GM21576 (cell line): ENCODE measurements around the gene ARRDC5.
"Not testable (repeated sequence)": the region's sequence is repeated elsewhere in the genome, so short reads cannot be mapped to it uniquely, and the experiment has no call there.

ENCODE experiments used
- ATAC-seq: cut with Tn5 transposase; IDR thresholded peaks from one replicate; pipeline ENCODE4 v1.9.1; 2021; ENCODE audit warnings: mild to moderate bottlenecking, moderate library complexity; ENCODE audit not compliant: unreplicated experiment

ARRDC5 gene

DNA sequence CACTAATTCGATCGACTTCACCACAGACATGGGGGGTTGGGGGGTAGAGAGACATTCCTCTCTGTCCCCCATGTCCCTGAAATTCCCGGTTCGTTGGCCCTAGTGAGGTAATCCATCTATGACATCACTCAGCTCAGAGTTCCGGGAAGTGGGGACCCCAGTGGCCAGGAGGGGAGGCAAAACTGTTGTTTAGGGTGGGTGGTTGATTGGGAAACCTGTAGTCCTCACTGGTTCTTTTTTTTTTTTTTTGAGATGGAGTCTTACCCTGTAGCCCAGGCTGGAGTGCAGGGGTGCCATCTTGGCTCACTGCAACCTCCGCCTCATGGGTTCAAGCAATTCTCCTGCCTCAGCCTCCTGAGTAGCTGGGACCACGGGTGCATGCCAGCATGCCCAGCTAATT is at the start of gene ARRDC5:
ARRDC5 (minus strand) TSS at position 101 of the 400 bp plus-strand sequence; CDS start at position 30, 71 bp downstream.
- ATAC-seq: no peak

DNA sequence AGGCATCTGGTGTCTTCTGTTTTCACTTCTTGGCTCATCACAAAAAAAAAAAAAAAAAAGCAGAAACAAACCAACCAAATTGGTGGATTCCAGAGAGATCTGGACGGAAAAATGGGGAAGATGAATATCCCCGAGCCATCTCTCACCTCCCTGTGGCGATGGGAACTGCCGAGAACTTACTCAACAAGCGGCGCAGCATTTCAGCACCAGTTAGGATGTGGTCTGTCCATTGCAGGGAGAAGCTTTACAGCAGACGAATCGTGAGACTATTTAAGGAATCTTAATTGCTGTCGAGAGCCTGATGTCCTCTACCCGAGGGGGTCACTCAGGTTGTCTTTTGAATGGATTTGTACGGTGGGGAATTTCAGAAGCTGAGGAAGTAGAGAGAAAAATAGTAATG is 49.0 kb upstream of the ARRDC5 start:
- no peak for ATAC-seq

GRCh38 chr19:4950650-4951049 is 48.0 kb upstream of the ARRDC5 start:
- not testable (repeated sequence) for ATAC-seq

- ATAC-seq: not testable (repeated sequence)
Measured at GRCh38 chr19:4941638-4942169, 39.0 kb upstream of the ARRDC5 start.

DNA sequence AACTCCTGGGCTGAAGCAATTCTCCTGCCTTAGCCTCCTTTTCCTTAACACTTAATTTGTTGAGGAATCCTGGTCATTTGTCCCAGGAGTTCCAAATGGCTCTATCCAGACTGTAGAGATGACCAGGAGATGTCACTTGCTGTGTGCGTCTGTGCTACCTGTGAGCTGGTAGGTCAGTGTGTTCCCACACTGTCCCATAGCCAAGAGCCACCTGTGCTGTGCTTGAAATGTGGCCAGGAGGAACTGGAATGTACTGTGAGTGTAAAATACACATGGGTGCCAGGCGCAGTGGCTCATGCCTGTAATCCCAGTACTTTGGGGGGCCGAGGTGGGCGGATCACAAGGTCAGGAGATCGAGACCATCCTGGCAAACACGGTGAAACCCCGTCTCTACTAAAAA is 36.8 kb upstream of the ARRDC5 start:
- ATAC-seq: no peak

- not testable (repeated sequence) for ATAC-seq
Measured at GRCh38 chr19:4938461-4938860, 35.8 kb upstream of the ARRDC5 start.

DNA sequence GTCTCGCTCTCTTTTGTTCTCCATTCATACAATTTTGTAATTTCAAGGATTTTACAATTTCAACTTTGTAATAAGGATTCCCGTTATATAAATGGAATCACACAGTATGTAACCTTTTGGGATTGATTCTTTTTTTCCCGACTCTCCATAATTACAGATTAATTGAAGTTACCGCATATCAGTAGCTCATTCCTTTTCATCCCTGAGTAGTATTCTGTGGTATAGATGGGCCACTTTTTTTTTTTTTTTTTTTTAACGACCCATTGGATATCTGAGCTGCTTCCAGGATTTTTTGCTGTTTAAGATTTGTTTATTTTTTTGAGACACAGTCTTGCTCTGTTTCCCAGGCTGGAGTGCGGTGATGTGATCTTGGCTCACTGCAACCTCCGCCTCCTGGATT is 34.4 kb upstream of the ARRDC5 start:
- ATAC-seq: no peak

- no peak for ATAC-seq
Measured at GRCh38 chr19:4935444-4935843, 32.7 kb upstream of the ARRDC5 start.

DNA sequence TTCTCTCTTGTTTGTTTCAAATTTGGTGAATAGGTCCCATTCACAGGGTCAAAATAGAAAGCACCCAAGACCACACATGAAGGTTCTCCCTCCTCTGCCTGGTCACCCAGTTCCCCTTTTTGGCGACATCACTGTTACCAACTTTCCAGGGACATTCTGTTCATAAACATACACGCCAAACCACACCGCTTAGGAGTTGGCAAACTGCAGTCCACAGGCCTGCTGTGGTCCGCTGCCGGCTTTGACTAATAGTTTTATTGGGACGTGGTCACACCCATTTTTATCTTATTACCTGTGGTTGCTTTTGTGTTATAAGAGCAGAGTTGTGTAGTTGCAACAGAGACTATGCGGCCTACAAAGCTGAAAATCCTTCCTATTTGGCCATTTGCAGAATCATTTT is 30.8 kb upstream of the ARRDC5 start:
- no peak for ATAC-seq

GRCh38 chr19:4932711-4933110 is 30.0 kb upstream of the ARRDC5 start:
- ATAC-seq: no peak

- no peak for ATAC-seq
Measured at GRCh38 chr19:4930664-4931063, 28.0 kb upstream of the ARRDC5 start.

DNA sequence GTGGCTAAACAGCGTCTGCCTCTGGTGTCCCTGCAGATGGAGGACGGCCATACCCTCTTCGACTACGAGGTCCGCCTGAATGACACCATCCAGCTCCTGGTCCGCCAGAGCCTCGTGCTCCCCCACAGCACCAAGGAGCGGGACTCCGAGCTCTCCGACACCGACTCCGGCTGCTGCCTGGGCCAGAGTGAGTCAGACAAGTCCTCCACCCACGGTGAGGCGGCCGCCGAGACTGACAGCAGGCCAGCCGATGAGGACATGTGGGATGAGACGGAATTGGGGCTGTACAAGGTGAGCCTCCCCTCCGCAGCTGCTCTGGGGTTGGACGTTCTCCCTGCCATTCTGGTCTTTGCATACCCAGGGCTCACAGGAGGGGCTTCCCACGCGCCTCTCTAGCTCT is 26.5 kb upstream of the ARRDC5 start:
- ATAC-seq: no peak

- no peak for ATAC-seq
Measured at GRCh38 chr19:4923276-4923747, 20.6 kb upstream of the ARRDC5 start.

DNA sequence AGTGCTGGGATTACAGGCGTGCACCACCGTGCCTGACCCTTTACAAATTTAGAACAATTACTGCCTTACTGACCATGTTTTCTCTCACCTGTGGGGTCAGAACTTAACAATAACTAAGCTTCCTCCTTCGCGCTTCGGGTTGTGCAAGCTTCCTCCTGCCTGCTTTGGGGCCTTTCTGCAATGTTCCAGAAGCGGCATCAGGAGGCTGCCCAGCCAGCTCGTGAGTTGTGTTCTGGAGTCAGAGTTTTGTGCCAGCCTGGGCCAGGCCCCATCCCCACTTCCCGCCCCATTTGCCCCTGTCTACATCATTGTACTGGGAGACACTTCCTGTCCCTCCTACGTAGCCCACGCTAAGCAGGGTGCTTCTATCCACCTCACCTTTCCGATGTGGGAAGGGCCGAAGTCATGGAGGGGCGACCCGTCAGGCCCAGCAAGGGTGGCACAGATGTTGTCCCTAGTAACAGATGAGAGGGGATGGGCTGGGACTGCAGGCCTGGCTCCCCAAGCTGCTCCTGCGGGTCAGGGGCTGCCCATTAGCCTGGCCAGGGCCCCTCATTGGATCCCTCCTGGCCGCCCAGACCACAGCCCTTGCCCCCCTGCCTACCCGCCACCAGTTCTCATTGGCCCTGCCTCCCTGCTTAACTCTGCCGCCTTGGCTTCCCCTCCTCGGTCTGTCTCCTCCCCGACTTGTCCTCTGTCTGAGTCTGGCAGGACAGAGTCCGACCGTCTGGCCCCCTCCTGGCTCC is 20.0 kb upstream of the ARRDC5 start:
- ATAC-seq: no peak

- ATAC-seq: no peak
Measured at GRCh38 chr19:4916292-4917082, 13.8 kb upstream of the ARRDC5 start.

DNA sequence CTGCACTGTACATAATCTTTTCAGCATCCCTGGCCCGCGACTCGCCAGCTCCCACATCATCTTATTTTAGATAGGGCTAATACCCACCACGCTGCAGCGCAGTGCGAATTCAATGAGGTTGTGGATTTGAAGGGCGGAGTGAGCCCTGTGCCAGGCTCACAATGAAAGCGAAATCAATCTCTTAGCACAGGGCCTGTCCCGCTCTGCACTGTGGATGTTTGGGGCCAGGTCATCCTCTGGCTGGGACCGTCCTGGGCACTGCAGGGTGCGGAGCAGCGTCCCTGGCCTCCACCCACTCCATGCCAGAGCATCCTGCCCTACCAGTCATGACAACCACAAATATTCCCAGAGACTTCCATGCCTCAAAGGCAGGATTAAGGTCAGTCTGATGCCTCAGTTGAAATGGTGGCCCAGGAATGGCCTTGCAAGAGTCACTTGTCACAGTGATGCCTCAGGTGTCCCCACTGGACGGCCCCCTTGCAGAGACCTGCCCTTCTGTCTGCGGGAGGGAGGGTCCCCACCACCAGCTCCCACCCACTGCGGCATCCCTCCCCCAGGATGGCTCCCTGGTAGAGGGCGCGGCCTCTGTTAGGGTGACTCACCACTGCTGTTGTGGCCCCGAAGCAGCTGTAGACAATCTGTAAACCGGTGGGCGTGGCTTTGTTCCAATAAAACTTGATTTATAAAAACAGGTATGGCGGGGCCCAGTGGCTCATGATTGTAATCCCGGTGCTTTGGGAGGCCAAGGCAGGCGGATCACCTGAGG is 12.2 kb upstream of the ARRDC5 start:
- ATAC-seq: no peak

DNA sequence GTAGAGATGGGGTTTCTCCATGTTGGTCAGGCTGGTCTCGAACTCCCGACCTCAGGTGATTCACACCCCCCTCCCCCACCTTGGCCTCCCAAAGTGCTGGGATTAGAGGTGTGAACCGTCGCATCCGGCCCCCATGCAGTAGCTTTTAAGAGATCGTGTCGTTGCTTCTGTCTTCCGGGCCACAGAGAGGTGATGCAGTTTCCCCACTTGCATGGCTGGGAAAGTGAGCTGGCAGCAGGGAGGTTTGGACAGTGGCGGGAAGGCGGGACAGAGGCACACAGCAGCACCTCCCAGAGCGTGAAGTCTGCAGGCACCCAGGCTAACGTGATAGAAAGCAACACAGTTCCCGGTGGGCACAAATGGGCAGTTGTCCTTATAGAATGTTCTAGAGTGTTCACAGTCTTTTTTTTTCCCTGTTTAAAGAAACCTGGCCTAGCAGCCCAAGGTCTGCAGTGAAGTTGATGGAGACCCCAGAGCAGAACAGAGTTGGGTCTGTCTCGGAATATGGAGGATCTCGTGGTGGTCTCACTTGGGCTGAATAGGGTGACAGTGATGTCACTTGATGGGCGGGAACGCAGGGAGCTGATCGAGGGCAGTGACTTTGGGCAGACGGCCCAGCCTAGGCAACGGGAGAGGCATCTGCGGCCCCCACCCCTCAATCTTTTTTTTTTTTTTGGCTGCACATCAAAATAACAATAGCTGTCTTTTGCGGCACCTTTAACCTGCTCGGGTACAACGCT is 11.5 kb upstream of the ARRDC5 start:
- no peak for ATAC-seq

DNA sequence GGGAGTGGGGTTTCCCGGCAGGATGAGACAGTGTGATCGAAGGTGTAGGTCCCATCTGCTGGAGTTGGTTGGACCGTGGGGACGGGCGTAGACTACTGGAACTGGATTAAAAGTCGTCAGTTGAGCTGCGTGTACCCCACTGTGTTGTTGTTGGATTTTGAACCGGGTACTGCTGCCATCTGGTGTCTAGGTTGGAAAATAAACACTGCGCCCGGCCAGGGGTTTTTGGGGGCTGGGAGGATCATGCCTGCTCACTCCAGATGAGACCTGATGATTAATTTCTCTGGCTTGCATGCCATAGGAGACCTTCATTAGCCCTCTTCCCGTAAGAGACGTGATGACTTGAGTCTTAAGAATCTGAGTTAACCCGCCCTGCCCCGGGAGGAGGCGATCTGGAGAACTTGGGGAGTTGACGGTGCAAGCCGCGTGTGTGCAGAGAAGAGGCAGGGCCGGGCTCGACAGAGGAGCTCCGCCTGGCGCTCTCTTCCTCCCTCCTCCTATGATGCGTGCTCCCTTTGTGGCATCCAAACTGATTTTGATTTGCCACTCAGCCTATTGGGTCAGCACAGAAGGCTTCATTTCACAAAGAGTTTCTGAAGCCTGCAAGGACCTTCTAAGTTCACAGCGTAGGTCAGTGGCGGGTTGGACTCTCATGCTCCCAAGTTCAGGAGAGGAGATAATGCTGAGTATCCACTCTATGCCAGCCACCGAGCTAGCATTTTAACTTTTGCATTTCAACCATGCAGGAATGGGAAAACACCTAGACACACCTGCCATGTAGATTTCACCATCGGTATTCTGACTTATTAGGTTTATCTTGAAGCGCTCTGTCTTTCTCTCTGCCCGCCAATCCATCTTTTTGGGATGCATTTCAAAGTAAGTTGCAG is 9.3 kb upstream of the ARRDC5 start:
- no peak for ATAC-seq

- ATAC-seq: no peak
Measured at GRCh38 chr19:4911314-4911713, 8.6 kb upstream of the ARRDC5 start.
